ENCODE measurements around the gene THADA.

Gene THADA

DNA sequence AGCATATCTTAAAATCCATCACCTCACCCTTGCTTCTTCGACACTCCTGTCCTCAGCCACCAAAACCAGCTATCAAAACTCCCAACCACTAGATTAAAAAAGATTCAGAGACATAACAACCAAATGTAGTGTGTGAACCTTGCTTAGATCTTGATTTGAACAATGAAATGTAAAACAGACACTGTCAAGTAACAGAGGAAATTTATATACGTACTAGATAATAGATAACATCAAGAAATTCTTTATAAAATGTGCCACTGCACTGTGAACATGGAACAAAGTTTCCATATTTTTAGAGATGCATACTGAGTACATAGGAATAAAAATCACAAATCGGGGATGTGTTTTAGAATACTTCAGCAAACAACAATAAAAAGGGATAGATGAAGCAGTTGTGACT is 86.0 kb downstream of the THADA start:
- no peak for DNase-seq (ENCODE audit: low read depth in 2 of 2)

DNA sequence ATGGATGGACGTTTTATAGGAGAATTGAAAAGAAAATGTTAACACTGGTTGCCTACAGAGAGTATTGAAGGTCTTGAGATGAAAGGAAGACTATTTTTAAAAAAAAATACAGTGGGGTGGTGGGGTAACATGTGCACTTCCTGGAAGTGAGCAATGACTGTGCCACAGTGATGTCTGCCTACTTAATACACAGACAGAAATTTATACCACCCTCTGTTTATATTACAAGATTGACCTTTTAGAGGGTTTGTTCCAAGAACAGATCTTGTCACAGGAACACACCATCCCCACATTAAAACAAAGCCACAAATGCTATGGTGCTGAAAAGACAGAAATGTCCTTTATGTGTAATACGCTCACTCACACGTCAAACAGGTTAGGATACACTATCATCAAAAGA is 87.6 kb downstream of the THADA start:
- no peak for DNase-seq (ENCODE audit: low read depth in 2 of 2)

DNA sequence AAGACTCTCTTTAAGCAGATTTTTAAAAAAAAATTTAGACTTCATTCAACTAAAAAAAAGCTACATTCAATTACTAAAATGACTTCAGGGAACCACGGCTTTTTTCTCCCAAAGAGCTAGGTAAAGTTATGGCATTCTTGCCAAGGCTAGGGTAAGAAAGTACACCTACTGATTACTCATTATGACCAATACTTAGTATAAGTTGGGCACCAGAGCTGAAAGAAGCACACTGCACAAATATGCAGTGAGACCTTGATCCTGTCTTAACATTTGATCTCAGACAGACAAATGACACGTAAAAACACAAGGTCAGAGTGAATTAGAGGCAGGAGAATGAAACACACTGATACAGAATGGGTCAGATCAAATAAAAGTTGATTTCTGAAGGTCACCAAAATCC is 88.7 kb downstream of the THADA start:
- DNase-seq (ENCODE audit: low read depth in 2 of 2) = no peak

DNA sequence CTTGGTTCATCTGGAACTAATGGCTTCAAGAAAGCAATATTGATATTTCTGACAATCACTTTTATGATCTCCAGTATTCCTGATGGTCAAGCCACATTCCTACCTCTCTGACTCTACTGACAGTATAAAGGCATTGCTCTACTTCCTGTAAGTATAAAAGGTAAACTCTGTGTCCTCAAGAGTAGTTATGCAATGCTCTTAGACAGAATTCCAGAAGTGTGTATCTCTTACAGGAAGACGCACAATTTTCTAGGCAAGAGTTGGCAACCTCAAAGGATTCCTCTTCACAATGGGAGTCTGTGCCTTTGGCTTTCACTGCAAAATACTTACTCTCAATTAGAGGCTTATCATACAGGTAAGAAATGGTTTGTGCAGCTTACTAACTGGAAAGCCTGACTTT is 100.1 kb downstream of the THADA start:
- no peak for DNase-seq (ENCODE audit: low read depth in 2 of 2)

DNA sequence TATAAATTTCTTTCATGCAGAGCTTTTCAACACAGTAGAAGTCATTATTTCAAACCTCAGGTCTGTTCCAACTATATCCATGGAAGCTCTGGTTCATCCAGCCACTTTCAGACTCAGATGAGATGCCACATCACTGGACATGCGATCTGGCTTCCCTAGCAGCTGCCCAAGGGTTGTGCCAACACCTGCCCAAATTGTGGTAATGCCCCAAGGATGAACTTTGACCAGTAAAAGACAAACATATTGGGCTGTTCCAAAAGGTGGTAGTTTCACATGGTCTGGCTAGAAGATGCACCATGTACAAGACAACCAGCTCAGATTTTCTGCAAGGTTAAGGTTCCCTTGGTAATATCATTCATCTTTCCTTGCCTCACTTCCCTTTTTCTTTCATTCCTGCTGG is 101.9 kb downstream of the THADA start:
- DNase-seq (ENCODE audit: low read depth in 2 of 2) = no peak

DNA sequence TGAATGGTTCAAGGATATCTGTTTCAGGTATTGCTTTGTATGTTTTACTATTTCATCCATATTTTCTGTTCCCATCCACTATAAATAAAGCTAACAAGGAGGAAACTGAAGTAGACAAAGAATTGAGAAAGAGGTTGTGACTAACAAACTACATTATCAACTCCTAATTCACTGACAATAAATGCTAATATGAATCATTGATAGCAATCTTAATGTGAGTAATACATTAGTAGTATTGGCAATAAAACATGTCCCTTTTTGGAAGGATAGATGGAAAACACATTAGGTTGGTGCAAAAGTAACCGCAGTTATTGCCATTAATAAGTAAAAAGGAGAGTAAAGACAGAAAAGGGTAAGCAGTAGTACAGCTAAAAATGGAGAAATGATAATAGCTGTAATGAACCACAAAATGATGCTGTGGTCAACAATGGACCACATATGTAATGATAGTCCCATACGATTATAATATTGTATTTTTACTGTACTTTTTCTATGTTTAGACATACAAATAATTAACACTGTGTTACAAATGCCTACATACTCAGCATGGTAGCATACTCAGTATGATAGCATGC is 104.7 kb downstream of the THADA start:
- DNase-seq (ENCODE audit: low read depth in 2 of 2) = no peak

DNA sequence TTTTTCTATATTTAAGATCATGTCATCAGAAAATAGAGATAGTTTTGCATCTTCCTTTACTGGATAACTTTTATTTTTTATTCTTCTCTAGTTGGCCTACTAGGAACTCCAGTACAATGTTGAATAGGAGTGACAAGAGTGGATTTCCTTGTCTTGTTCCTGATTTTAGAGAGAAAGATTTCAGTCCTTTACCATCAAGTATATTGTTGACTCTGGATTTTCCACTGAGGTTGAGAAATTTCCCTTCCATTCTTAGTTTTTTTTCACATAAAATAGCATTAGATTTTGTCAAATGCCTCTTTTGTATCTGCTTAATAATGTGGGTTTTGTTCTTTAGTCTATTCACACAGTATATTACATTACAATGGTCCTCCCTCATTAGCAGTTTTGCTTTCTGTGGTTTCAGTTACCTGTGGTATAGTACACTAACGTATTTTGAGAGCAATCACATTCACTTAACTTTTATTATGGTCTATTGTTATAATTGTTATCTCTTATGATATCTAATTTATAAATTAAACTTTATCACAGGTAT is 105.5 kb downstream of the THADA start:
- no peak for DNase-seq (ENCODE audit: low read depth in 2 of 2)

DNA sequence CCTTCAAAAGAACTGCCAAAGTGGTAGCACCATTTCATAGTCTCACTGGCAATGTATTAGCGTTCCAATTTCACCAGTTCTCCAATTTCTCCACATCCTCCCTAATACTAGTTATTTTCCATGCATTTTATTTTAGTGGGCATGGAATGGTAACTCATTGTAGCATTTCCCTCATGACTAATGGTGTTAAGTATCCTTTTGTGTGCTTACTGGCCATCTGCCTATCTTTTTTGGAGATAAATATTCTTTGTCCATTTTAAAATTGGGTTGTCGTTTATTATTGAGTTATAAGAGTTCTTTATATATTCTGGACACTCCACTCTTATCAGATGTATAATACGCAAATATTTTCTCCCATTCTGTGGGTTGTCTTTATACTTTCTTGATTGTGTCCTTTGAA is 107.1 kb downstream of the THADA start:
- no peak for DNase-seq (ENCODE audit: low read depth in 2 of 2)

DNA sequence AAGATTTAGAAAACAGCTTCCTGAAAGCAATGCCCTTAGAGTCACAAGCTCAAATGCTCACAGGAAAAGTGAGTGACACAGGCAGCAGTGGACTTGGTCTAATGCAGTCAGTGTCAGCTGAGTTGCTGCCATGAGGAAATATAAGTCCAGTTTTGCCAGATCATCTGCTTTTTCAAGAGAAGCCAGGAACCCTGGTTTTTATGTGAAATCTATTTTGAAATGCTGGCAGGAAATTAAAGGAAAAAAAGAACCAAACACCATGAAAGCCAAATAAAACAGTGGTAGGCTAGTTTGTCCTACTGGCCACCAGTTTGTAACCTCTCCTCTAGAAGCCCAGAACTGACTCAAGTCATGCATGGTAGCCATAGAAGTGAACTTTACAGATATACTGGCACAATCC is 109.2 kb downstream of the THADA start:
- no peak for DNase-seq (ENCODE audit: low read depth in 2 of 2)

DNA sequence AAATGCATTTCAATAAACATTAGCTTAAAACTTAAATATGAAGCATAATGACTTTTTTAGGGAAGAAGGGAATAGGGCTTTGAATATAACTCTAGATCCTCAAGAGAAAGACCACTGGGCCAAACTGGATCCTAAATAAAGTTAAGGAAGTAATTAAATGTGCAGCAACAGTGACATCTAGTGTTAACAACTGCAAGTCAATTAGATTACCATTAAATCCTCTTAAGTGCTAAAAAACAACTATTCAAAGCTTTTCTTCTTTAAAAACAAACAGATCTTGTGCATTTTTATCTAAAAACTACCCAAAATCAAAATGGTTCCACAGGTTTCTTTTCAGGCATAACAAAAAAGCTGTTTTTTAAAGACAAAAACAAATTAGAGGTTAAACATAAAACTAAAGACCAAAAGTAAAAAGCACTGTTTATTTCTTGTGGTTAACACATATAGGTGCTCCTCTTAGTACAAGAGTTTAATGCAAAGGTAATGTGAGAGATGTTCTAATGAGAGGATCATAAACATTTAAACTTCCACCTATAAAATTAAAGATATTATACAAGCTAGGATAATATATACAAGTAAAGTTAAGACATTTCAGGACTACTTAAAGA is 111.4 kb downstream of the THADA start:
- DNase-seq (ENCODE audit: low read depth in 2 of 2) = no peak

DNA sequence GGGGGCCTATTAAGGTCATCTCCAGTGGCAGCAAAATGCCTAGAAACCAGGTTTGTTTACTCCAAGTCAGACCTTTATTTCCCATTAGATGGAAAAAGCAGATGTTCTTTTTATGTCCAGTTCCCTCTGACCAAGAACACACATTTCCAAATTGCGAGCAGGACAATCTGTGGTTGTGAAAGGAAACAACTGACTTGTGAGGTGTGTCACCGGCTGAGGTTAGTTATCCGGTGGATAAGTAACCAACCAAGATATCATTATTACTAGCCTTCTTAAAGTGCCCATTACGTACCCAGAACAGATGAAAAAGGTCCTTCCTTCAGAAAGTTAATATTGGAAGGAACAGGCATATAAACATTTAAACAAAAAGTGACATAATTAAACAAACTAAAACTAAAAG is 112.9 kb downstream of the THADA start:
- no peak for DNase-seq (ENCODE audit: low read depth in 2 of 2)

DNA sequence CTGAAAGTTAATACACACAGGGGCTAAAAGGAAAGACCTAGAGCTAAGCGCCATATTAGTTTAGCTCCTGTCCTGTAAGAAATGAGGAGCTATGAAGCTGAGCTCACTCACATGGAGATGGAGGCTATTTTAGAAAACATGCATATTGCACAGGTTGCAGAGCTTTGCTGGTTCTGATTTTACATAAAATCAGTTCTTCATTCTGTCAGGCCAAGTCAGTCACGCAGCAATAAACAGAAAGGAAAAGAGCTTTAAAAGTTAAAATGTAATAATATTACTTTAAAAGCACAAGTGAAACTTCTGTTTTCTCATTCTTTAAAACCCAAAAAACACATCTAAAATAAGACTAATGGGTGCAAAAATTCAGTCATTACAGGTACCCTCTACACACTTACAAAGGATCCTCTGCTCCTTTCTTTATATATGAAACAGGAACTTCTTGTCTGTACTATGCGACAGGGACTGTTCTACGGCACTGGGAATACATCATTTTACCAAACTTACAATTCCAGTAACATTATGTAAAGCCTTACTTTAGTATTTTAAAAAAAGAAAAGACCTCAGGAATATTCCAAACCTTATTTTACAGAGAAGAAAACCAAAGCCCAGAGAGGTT is 113.8 kb downstream of the THADA start:
- DNase-seq (ENCODE audit: low read depth in 2 of 2) = no peak

DNA sequence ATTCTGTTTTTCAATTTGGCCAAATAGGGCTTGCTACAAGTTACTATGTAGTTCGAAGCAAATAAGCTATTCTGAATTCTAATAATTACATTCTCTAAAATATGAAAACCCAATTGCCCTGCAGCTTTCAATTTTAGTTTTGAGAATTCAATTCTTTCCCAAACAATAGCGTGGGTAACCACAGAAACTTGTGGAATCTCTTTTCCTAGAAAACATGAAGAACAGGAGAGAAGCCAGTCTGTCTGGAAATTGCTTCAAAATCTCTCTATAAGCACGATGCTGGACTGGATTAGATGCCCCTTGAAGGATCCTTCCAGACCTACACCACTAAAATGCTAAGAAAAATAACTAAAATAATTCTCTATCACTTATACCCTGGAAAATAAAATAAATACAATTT is 115.0 kb downstream of the THADA start:
- no peak for DNase-seq (ENCODE audit: low read depth in 2 of 2)

DNA sequence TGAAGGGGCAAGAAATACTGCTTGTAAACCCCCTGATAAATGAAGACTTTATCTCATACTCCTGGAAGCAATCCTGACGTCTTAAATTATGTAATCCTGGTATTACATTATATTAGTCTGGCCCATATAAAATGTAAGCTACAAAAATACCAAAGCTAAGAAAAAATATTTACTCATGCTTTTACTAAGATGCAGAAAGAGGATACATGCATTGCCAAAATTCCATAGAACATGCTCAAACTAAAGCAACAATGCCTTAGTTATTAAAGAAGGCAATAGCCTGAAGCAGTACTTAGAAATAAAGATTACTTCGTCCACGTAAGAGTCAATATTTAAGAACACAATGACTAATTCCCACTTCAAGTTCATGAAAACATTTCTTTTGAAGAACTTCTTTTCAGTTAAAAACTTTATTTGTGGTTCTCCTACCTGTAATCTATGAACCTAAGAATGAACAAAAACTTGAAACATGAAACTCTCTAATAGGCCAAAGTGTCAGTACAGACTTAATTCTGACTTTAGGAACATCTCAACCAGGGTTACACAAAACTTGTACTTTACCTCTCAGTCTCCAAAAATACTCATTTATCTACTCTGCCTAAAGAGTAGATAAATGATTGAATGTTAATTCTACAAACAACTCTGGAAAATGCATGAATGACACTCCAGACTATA is 117.3 kb downstream of the THADA start:
- DNase-seq (ENCODE audit: low read depth in 2 of 2) = no peak

DNA sequence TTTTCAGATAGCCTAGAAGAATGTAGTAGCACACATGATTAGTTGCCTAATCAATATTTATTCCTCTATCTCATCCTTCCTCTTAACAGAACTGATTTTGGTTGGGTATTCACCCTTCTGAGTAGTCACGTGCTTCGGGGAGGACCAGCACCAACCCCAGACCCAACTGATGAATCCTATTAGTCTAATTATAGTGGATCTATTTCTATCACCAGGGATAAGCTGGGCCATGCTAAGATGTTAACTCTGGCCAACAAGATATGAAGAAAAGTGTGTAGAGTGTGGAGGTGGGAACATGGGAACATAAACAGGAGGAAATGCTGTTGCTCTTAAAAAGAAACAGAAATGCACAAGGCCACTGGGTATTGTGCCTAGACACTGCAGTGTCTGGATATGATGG is 119.9 kb downstream of the THADA start:
- no peak for DNase-seq (ENCODE audit: low read depth in 2 of 2)

DNA sequence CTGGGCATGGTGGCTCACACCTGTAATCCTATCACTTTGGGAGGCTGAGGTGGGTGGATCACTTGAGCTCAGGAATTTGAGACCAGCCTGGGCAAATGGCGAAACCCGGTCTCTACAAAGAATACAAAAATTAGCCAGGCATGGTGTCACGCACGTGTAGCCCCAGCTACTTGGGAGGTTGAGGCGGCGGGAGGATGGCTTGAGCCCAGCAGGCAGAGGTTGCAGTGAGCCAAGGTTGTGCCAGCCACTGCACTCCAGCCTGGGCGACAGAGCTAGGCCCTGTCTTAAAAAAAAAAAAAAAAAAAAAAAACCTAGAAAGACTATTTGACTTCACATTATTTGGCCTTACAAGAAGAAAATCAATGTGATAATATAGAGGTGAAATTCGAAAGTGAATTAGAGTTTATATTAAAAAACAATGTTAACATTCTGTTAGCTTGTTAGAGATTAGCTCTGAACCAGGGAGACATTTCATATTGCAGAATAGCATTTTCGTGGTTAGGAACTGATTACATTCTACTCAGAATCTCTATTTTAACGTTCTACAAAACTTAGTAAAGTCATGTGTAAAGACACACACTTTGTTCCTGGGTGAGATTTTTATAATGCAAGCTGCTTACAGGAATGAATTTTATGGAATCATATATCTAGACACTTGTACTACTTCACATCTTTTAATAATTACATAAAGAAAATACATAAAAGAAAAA is 120.5 kb downstream of the THADA start:
- DNase-seq (ENCODE audit: low read depth in 2 of 2) = no peak

DNA sequence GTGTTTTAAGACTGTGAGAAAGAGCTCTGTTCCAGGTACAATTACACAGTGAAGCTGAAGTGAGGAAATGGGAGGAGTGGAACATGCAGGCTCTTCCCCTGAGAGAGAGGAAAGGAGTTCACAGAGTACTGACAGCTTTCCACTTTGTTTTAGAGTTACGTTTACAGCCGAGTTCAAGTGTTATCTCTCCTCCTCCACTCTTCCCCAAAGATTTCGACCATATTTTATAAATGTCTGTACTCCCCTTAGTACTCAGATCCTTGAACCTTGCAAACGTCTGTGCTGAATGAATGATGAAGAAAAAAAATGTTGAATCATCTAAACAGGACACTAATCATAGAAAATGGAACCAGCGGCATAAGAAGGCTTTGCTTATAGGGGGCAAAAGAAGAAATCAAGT is 121.6 kb downstream of the THADA start:
- no peak for DNase-seq (ENCODE audit: low read depth in 2 of 2)

DNA sequence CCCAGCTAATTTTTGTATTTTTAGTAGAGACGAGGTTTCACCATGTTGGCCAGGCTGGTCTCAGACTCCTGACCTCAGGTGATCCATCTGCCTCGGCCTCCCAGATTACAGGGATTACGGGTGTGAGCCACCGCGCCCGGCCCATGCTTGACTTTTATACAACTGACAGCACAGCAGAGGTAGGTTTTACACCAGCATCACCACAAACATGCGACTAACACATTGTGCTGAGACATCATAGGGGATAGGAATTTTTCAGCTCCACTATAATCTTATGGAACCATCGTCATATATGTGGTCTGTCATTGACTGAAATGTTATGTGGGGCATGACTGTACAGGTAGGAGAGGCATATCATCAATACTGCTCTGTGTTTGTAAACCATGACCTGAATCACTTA is 122.1 kb downstream of the THADA start:
- no peak for DNase-seq (ENCODE audit: low read depth in 2 of 2)

DNA sequence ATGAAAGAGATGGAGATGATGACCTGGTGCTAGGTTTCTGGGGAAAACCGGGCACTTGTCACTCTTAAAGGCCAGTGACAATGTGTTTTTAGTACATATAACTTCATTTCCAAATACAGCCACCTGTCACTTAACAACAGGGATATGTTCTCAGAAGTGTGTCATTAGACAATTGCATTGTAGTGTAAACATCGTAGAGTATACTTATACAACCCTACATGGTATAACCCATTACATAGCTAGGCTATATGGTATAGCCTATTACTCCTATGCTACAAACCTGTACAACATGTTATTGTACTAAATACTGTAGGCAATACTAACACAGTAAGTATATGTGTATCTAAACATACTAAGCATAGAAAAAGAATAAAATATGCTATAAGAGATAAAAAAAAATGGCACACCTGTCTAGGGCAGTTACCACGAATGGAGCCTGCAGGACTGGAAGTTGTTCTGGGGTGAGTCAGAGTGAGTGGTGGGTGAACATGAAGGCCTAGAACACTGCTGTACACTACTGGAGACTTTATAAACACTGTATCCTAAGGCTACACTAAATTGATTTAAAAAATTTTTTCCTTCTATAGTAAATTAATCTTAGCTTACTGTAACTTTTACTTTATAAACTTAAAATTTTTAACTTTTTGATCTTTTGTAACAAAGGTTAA is 123.2 kb downstream of the THADA start:
- DNase-seq (ENCODE audit: low read depth in 2 of 2) = no peak

DNA sequence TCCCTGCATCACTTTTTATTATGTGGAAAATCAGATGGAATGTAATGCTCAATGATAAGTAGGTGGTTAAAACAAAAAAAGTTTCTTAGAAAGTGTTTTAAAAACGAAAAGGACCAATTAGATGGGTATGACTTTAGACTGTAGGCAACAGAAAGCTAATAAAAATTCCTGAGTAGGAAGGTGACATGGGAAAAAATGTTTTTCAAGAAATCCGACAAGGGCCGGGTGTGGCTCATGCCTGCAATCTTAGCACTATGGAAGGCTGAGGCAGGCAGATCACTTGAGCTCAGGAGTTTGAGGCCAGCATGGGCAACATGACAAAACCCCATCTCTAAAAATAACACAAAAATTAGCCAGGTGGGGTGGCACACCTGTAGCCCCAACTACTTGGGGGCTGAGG is 126.1 kb downstream of the THADA start:
- DNase-seq (ENCODE audit: low read depth in 2 of 2) = no peak

DNA sequence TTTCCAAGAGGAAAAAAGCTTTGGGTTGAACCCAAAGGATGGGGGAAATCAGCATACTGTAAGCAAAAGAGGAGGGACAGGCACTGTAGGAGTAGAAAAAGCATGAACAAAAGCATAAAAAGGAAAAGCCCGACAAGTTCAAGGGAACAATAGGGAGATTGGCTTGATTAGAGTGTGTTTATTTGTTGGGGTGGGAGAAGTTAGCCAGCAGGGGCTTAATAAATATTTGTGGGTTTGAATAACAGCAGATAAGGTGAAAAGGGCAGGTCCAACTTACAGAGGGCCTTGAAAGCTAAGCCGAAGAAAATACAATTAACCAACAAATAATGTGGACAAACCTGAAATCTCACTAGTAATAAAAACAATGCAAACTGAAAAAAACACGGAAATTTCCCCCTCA is 126.7 kb downstream of the THADA start:
- no peak for DNase-seq (ENCODE audit: low read depth in 2 of 2)

DNA sequence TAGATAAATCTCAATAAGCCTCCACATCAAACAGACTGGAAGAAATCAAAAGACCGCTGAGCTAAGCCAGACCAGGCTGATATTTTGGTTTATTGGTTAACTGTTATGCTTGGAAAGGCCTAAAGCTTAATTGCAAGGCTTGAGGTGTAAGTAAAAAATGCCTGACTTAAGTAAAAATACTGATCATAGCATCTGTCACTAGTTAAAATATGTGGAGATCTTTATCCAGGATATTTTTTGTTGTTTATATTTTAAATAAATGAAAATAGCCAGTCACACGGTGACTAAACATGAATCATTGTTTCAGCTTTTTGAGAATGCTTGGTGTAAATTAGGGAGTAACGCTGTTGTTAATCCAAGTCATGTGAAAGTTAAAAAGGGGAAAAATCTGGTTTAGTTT is 127.9 kb downstream of the THADA start:
- DNase-seq (ENCODE audit: low read depth in 2 of 2) = no peak
